Measurements from ENCODE around the gene CLNS1A. TPM values are rescaled to one million over a fixed set of nuclear protein-coding genes. Genes with fewer than 3 reads are reported as not detected.

CLNS1A gene
- total and polyA plus RNA-seq, 9 of the 15 experiments (the other 6 are each of a cell fraction or from before 2014, with no cell fraction given) = 146 to 472 (median 345) TPM

DNA sequence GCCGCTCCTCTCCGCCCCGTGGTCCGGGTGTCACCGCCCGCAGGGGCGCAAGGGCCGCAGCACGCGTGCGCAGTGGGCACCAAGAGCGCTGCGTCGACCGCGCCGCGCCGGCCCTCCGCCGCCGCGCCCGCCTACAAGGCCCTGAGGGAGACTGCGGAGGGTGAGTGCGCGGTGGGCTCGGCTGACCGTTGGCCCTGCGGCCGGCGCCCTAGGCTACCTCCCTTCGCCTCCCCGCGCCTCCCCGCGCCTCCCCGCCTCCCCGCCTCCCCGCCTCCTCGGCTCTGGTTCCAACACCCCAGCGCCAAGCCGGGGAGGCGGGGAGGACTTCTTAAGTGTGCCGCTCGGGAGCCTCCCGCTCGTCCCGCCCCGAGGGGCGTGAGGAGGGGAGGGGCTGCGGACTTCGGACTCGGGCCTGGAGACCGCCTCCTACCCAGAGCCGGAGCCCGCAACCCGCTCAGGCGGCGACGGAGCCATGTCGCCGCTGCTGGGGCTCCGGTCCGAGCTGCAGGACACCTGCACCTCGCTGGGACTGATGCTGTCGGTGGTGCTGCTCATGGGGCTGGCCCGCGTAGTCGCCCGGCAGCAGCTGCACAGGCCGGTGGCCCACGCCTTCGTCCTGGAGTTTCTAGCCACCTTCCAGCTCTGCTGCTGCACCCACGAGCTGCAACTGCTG is 47.9 kb downstream of the CLNS1A start, which contains the start of gene AQP11 (continued):
- TF ChIP-seq SREBF2 (CRISPR knock-in tag; IDR thresholded peaks at IDR 0.05) (no peak), SAFB2 (IDR thresholded peaks at IDR 0.05; ENCODE audit: borderline replicate concordance, low read depth, low read length, severe bottlenecking) (no peak), TBL1XR1 (IDR thresholded peaks at IDR 0.05; ENCODE audit: low read length in 2 of 2) (no peak), TFAP4 (CRISPR knock-in tag; IDR thresholded peaks at IDR 0.05; ENCODE audit: borderline replicate concordance) (peak; percentile 50; the same call in 1 of the 2 replicates), HCFC1 (IDR thresholded peaks at IDR 0.05; ENCODE audit: low read depth, low read length) (peak; percentile 23; the same call in 1 of the 2 replicates), PRPF4 (IDR thresholded peaks at IDR 0.05; ENCODE audit: insufficient read depth, low read depth, low read length, poor library complexity, severe bottlenecking) (no peak), ZNF133 (CRISPR knock-in tag; IDR thresholded peaks at IDR 0.05) (no peak), STAG1 (CRISPR knock-in tag; IDR thresholded peaks at IDR 0.05; ENCODE audit: borderline replicate concordance) (peak; percentile 39), SIN3B (IDR thresholded peaks at IDR 0.05; ENCODE audit: low read depth) (peak; percentile 30; the same call in 1 of the 2 replicates), NR2C2 (CRISPR knock-in tag; IDR thresholded peaks at IDR 0.05) (no peak), NR2C2 (tag; IDR thresholded peaks at IDR 0.05) (no peak), CTBP1 (IDR thresholded peaks at IDR 0.05; ENCODE audit: borderline replicate concordance) (peak; percentile 94), BDP1 (IDR thresholded peaks at IDR 0.05; ENCODE audit: insufficient read depth, insufficient read length) (no peak), SLC30A9 (CRISPR knock-in tag; IDR thresholded peaks at IDR 0.05) (no peak), SNIP1 (IDR thresholded peaks at IDR 0.05; ENCODE audit: low read depth) (no peak), HNRNPUL1 (IDR thresholded peaks at IDR 0.05; ENCODE audit: low read length) (no peak), CBX5 (IDR thresholded peaks at IDR 0.05; ENCODE audit: borderline replicate concordance, low read depth) (no peak), TRIM24 (IDR thresholded peaks at IDR 0.05) (no peak), POLR2G (IDR thresholded peaks at IDR 0.05; ENCODE audit: low read depth, low read length) (peak; percentile 82)
- TF ChIP-seq, protein P1, sequence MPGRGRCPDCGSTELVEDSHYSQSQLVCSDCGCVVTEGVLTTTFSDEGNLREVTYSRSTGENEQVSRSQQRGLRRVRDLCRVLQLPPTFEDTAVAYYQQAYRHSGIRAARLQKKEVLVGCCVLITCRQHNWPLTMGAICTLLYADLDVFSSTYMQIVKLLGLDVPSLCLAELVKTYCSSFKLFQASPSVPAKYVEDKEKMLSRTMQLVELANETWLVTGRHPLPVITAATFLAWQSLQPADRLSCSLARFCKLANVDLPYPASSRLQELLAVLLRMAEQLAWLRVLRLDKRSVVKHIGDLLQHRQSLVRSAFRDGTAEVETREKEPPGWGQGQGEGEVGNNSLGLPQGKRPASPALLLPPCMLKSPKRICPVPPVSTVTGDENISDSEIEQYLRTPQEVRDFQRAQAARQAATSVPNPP (IDR thresholded peaks at IDR 0.05; ENCODE audit: borderline replicate concordance, insufficient read depth, insufficient read length) = no peak
- TF ChIP-seq, protein P2, sequence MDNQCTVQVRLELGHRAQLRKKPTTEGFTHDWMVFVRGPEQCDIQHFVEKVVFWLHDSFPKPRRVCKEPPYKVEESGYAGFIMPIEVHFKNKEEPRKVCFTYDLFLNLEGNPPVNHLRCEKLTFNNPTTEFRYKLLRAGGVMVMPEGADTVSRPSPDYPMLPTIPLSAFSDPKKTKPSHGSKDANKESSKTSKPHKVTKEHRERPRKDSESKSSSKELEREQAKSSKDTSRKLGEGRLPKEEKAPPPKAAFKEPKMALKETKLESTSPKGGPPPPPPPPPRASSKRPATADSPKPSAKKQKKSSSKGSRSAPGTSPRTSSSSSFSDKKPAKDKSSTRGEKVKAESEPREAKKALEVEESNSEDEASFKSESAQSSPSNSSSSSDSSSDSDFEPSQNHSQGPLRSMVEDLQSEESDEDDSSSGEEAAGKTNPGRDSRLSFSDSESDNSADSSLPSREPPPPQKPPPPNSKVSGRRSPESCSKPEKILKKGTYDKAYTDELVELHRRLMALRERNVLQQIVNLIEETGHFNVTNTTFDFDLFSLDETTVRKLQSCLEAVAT (IDR thresholded peaks at IDR 0.05) = no peak
- TF ChIP-seq, protein P3, sequence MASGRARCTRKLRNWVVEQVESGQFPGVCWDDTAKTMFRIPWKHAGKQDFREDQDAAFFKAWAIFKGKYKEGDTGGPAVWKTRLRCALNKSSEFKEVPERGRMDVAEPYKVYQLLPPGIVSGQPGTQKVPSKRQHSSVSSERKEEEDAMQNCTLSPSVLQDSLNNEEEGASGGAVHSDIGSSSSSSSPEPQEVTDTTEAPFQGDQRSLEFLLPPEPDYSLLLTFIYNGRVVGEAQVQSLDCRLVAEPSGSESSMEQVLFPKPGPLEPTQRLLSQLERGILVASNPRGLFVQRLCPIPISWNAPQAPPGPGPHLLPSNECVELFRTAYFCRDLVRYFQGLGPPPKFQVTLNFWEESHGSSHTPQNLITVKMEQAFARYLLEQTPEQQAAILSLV (tag; IDR thresholded peaks at IDR 0.05) = no peak

All from K562 (cell line).